SK-N-SH (cell line): Measurements from ENCODE around the gene TACSTD2. TPM values are rescaled to one million over a fixed set of nuclear protein-coding genes. Genes with fewer than 3 reads are reported as not detected.

Source experiments
- CTCF ChIA-PET: fragments of 300-600, 350-600 bp; formaldehyde crosslinking; extraction: SDS; loops from one replicate; lab custom pipeline; 2021; lab: Yijun Ruan, JAX
- POLR2A ChIA-PET: fragments of 350-600 bp; sonication (Branson Sonifier 250); formaldehyde crosslinking; extraction: SDS; loops from one replicate; lab custom pipeline; 2020; ENCODE audit warnings: antibody characterized with exemption, inconsistent platforms; lab: Yijun Ruan, JAX
- DNase-seq: peaks from one replicate; pipeline ENCODE4 v3.0.0; 2012
- H2AFZ ChIP-seq: fragments of 200-600 bp; sonication (generic); 2 replicates; pipeline ENCODE4 v1.8.1; 2016; ENCODE audit warnings: antibody characterized with exemption, mild to moderate bottlenecking, low read depth
- H3F3A ChIP-seq: fragments of 200-600 bp; sonication (generic); replicated peaks from 2 replicates; pipeline ENCODE3; 2016; ENCODE audit warnings: antibody characterized with exemption, mild to moderate bottlenecking; ENCODE audit not compliant: insufficient read depth
- H3K27ac ChIP-seq, 2 experiments: fragments of 200-500 bp in 1 of 2; fragments of 200-600 bp in 1 of 2; sonication (Bioruptor generic) in 1 of 2; sonication (generic), shearing (Covaris generic) in 1 of 2; 2 replicates each; pipeline versions ENCODE4 v1.5.1 to v1.6.1; 2014 to 2016; ENCODE audit warnings: low read depth in 2 of 2, inconsistent platforms in 1 of 2, low read length in 1 of 2, mild to moderate bottlenecking in 1 of 2, mixed read lengths in 1 of 2
- H3K27me3 ChIP-seq: fragments of 200-600 bp; sonication (generic), shearing (Covaris generic); 2 replicates; pipeline ENCODE4 v1.6.1; 2016; ENCODE audit warnings: mixed run types; ENCODE audit not compliant: insufficient read depth
- H3K36me3 ChIP-seq, 2 experiments: fragments of 200-500 bp in 1 of 2; fragments of 200-600 bp in 1 of 2; sonication (Bioruptor generic) in 1 of 2; sonication (generic) in 1 of 2; replicated peaks in 1 of 2; 2 replicates each; pipeline versions ENCODE3 to v1.5.1; 2014 to 2016; ENCODE audit warnings: low read length in 1 of 2, mild to moderate bottlenecking in 1 of 2; ENCODE audit not compliant: insufficient read depth in 2 of 2, control insufficient read depth in 1 of 2
- H3K4me1 ChIP-seq, 2 experiments: fragments of 200-500 bp in 1 of 2; fragments of 200-600 bp in 1 of 2; sonication (Bioruptor generic) in 1 of 2; sonication (generic), shearing (Covaris generic) in 1 of 2; 2 replicates each; pipeline versions ENCODE4 v1.5.1 to v1.6.1; 2014 to 2016; ENCODE audit warnings: low read depth in 1 of 2, low read length in 1 of 2, mixed run types in 1 of 2; ENCODE audit not compliant: insufficient read depth in 2 of 2, control insufficient read depth in 1 of 2
- H3K4me2 ChIP-seq: fragments of 200-600 bp; sonication (generic), shearing (Covaris generic); 2 replicates; pipeline ENCODE4 v1.6.1; 2017; ENCODE audit warnings: mixed run types
- H3K4me3 ChIP-seq, 2 experiments: fragments of 200-500 bp in 1 of 2; fragments of 200-600 bp in 1 of 2; sonication (Bioruptor generic) in 1 of 2; sonication (generic), shearing (Covaris generic) in 1 of 2; 2 replicates each; pipeline versions ENCODE4 v1.5.1 to v1.8.1; 2014 to 2016; ENCODE audit warnings: low read depth in 2 of 2, inconsistent platforms in 1 of 2, low read length in 1 of 2, mild to moderate bottlenecking in 1 of 2, mixed read lengths in 1 of 2, moderate library complexity in 1 of 2
- H3K79me2 ChIP-seq: fragments of 200-600 bp; sonication (generic); 2 replicates; pipeline ENCODE4 v1.8.1; 2017; ENCODE audit warnings: mild to moderate bottlenecking; ENCODE audit not compliant: insufficient read depth
- H3K9ac ChIP-seq: fragments of 200-600 bp; sonication (generic); 2 replicates; pipeline ENCODE4 v1.6.1; 2017; ENCODE audit warnings: mixed run types
- H3K9me2 ChIP-seq: fragments of 200-600 bp; sonication (generic); 2 replicates; pipeline ENCODE4 v1.6.1; 2017; ENCODE audit warnings: mixed run types
- H3K9me3 ChIP-seq: fragments of 200-600 bp; sonication (generic); 2 replicates; pipeline ENCODE4 v1.6.1; 2017; ENCODE audit warnings: mixed run types, mild to moderate bottlenecking, moderate library complexity
- H4K20me1 ChIP-seq: fragments of 200-600 bp; sonication (generic); 2 replicates; pipeline ENCODE4 v1.6.1; 2017; ENCODE audit warnings: mild to moderate bottlenecking, mixed run types; ENCODE audit not compliant: insufficient read depth
- EP300 ChIP-seq, 2 experiments: IDR thresholded peaks; 2 replicates each; pipeline versions ENCODE4 v1.4.0 to v1.6.1; 2012; ENCODE audit warnings: borderline replicate concordance in 1 of 2, low read depth in 1 of 2, low read length in 1 of 2
- FOSL2 ChIP-seq: IDR thresholded peaks from 2 replicates; pipeline ENCODE4 v1.4.0; 2012; ENCODE audit warnings: low read depth, mild to moderate bottlenecking, moderate library complexity, borderline replicate concordance
- FOXM1 ChIP-seq: IDR thresholded peaks from 2 replicates; pipeline ENCODE4 v1.4.0; 2012; ENCODE audit warnings: low read depth, mild to moderate bottlenecking
- JUND ChIP-seq: IDR thresholded peaks from 2 replicates; pipeline ENCODE4 v1.4.0; 2012
- NFIC ChIP-seq: IDR thresholded peaks from 2 replicates; pipeline ENCODE4 v1.4.0; 2012; ENCODE audit warnings: borderline replicate concordance
- RAD21 ChIP-seq: IDR thresholded peaks from 2 replicates; pipeline ENCODE4 v1.6.1; 2012; ENCODE audit warnings: mild to moderate bottlenecking, low read length
- SMC3 ChIP-seq: IDR thresholded peaks from 2 replicates; pipeline ENCODE4 v1.6.1; 2012; ENCODE audit warnings: low read depth, low read length, improper control_type of control experiment
- TAF1 ChIP-seq: IDR thresholded peaks from 2 replicates; pipeline ENCODE4 v1.6.1; 2012; ENCODE audit warnings: low read depth, mild to moderate bottlenecking, low read length, moderate library complexity, borderline replicate concordance
- WGBS: methylation state at CpG from one replicate; pipeline ENCODE4 v1.1.6; 2017; ENCODE audit warnings: low lambda C conversion rate; 5-methylcytosine and 5-hydroxymethylcytosine counted together
- polyA plus RNA-seq, 3 experiments: library from polyadenylated mRNA; depleted of rRNA; stranded (reverse); fragments of >200 nt; gene quantifications; 2 replicates each; pipeline ENCODE4 v1.2.3, GENCODE V29; 2012
- TF ChIP-seq, protein P1 (sequence below): IDR thresholded peaks from 2 replicates; pipeline ENCODE4 v1.4.0; 2012; ENCODE audit warnings: low read depth, borderline replicate concordance

The TACSTD2 gene
- polyA plus RNA-seq, 1 of the 3 experiments (the other 2 are of a cell fraction): 0.02 TPM

DNA sequence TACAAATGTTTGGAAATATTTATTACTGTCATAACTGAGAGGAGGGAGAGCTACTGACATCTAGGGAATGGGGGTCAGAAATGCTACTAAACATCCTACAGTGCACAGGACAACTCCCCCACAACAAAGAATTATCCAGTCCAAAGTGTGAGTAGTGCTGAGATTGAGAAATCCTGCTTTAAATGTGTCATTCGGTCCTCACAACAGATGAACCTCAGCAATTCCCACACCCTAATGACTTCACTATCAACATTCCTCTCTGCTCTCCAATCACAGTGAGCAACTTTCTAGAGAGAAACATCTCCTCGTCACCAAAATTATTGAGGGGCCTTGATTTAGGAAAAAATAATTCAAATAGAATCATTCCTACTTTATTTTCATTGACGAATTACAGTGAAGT, 48.5 kb downstream of the TACSTD2 start:
- CTCF ChIA-PET: interaction anchor here (1.0 to 5.0 kb wide), 4 partner anchors 13 to 124 kb away, joined by 3 to 39 read pairs (median 6); partner anchors contain the start of gene OMA1
- Histone ChIP-seq H3K9ac (no peak overlapping the region), H3K27ac (no peak overlapping the region)

More for the DNA sequence above, 48.5 kb downstream of the TACSTD2 start:
- no peak for DNase-seq
- no peaks in the 10 kb centered on the region for H3K27me3 ChIP-seq
- no peaks in the 10 kb centered on the region; a peak in 1 of 4 replicates for H3K4me1 ChIP-seq
- H3K4me2 ChIP-seq: no peak overlapping the region
- no peak for TF ChIP-seq JUND
- TF ChIP-seq TAF1: no peak
- TF ChIP-seq NFIC: no peak
- TF ChIP-seq SMC3: no peak
- no peak for TF ChIP-seq FOXM1
- no peak for TF ChIP-seq FOSL2
- TF ChIP-seq RAD21: no peak
- no peak for TF ChIP-seq EP300 (IDR thresholded peaks at IDR 0.05; ENCODE audit: borderline replicate concordance in 1 of 2, low read depth in 1 of 2, low read length in 1 of 2)
- TF ChIP-seq, protein P1, sequence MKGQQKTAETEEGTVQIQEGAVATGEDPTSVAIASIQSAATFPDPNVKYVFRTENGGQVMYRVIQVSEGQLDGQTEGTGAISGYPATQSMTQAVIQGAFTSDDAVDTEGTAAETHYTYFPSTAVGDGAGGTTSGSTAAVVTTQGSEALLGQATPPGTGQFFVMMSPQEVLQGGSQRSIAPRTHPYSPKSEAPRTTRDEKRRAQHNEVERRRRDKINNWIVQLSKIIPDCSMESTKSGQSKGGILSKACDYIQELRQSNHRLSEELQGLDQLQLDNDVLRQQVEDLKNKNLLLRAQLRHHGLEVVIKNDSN: no peak
- TF ChIP-seq, all 33 proteins: peak for 0
- 93% methylated on average over 3 of the region's 3 CpGs for WGBS
- Histone ChIP-seq H2AFZ (no peak overlapping the region), H3K36me3 (peaks cover 0 to 19% of the 10 kb centered on the region in 2 experiments), H3K79me2 (no peaks in the 10 kb centered on the region), H3K9me2 (no peaks in the 10 kb centered on the region), H4K20me1 (no peaks in the 10 kb centered on the region), H3K9me3 (no peaks in the 10 kb centered on the region), H3F3A (no peaks in the 10 kb centered on the region), H3K4me3 (no peak overlapping the region)
- POLR2A ChIA-PET: no interaction called here

Other genes with a start within 250 kb of the TACSTD2 start
- 6.9 and 9.1 TPM in 2 replicates for gene OMA1, start 30.5 kb downstream of the TACSTD2 start, polyA plus RNA-seq (2012; rRNA removed)
- gene MYSM1, start 122.8 kb upstream of the TACSTD2 start, polyA plus RNA-seq (2012; rRNA removed): 10.7 and 14.2 TPM in 2 replicates
- 54.6 and 66.5 TPM in 2 replicates for gene JUN, start 206.8 kb upstream of the TACSTD2 start, polyA plus RNA-seq (2012; rRNA removed)